Hepatocyte (in vitro differentiated cells): ENCODE data around the gene GLYATL2.

Experiments
- EZH2 ChIP-seq: fragments of 200-600 bp; sonication (generic); IDR thresholded peaks from 2 replicates; pipeline ENCODE4 v1.6.1; 2016; ENCODE audit warnings: antibody characterized with exemption, mild to moderate bottlenecking, borderline replicate concordance
- TF ChIP-seq, protein P1 (sequence below): fragments of 200-600 bp; sonication (generic); IDR thresholded peaks from 2 replicates; pipeline ENCODE4 v1.5.1; 2016; ENCODE audit warnings: antibody characterized with exemption, mild to moderate bottlenecking; ENCODE audit not compliant: poor library complexity

DNA sequence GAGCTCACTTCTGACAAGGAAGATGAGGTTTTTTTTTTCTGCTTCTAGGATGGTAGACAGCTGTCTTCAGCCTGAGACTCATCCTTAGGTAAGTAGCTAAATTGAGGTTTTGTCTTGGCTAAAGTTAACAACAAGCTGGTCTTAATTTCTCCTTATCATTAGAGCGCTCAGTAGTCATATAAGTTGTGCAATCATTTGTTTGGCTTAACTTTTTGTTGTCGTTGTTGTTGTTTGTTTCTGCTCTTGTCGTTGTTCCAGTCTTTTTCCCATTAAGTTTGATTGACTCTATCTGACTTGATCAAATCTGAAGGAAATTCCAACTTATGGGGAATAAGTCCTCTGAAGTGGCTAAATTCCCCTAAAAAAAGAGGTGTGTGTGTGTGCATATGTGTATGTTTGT is 33.0 kb downstream of the GLYATL2 start:
- TF ChIP-seq, protein P1, sequence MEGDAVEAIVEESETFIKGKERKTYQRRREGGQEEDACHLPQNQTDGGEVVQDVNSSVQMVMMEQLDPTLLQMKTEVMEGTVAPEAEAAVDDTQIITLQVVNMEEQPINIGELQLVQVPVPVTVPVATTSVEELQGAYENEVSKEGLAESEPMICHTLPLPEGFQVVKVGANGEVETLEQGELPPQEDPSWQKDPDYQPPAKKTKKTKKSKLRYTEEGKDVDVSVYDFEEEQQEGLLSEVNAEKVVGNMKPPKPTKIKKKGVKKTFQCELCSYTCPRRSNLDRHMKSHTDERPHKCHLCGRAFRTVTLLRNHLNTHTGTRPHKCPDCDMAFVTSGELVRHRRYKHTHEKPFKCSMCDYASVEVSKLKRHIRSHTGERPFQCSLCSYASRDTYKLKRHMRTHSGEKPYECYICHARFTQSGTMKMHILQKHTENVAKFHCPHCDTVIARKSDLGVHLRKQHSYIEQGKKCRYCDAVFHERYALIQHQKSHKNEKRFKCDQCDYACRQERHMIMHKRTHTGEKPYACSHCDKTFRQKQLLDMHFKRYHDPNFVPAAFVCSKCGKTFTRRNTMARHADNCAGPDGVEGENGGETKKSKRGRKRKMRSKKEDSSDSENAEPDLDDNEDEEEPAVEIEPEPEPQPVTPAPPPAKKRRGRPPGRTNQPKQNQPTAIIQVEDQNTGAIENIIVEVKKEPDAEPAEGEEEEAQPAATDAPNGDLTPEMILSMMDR, result no peak
- TF ChIP-seq EZH2, result no peak
